ENCODE results near the gene RLBP1. TPM values are rescaled to one million over a fixed set of nuclear protein-coding genes. Genes with fewer than 3 reads are reported as not detected.

Gene RLBP1
- total RNA-seq, 1 donor from 2014 or later: not detected

- peak; percentile 25 for DNase-seq (ENCODE audit: low spot score)
These were observed 42.9 kb downstream of the RLBP1 start for GRCh38 chr15:89178307-89178977.

DNA sequence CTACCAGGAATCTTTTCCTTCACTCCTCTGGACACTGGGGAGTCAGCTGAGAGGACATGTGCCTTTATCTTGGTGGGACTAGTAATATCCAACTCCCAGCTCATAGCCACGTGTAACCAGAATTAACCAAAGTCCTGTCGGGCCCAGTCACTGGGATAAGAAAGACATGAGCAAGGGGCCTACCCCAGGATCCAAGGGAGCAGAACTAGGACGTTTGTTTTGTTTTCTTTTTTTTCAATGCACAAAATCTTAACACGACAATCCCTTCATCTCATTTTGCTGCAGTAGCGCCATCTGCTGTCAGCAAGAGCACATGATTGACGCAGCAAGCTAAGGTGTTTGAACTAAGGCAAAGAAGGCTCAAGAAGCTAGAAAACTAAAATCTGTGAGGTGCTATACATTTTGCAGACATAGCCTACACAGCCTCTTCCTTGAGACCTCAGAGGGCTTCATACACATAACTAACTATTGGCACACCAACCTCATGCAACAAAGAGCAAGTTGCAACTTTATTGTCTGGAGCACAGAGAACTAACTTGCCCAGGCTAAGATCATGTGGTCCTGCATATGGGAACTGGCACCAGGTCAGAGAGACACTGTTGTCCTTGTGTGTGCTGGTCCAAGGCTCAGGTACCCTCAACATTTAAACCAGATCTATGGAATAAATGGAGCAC, 43.6 kb downstream of the RLBP1 start:
- peak; percentile 62 for DNase-seq (ENCODE audit: low spot score)

DNA sequence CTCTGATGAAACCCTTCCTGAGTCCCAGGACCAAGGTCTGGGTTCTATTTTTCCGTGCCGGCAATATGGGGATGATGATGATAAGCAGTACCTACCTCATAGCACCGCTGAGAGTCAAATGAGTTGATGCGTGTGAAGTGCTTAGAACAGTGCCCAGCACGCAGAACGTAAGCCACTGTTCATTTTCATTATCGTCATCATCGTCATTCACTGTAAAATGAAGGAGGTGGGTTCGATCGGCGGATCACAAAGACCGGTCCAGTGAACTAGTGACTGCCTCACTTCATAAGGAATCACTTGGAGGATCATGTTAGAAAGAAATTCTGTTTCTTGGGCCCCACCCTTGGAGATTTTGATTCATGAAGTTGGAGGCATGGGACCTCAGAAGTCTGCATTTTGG, 44.3 kb downstream of the RLBP1 start:
- DNase-seq (ENCODE audit: low spot score): no peak

DNA sequence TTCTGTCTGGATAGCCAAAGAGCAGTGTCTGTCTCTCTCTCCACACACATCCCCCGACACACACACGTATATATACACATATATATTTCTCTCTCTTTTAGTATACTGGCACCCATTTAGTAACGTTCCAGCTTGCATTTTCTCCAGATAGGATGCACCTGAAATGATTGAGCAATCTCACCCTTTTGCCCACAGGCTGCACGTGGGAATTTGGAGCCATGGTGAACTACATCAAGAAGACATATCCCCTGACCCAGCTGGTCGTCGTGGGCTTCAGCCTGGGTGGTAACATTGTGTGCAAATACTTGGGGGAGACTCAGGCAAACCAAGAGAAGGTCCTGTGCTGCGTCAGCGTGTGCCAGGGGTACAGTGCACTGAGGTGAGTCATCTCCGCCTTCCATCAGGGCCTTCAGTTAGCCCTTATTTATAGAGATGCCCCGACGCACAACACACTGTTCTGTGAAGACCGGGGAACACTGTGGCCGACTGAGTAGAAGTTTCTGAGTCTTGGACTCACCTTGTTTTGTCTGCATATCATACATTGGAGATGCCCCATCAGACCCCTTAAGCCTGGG, 45.7 kb downstream of the RLBP1 start:
- DNase-seq (ENCODE audit: low spot score): no peak

DNA sequence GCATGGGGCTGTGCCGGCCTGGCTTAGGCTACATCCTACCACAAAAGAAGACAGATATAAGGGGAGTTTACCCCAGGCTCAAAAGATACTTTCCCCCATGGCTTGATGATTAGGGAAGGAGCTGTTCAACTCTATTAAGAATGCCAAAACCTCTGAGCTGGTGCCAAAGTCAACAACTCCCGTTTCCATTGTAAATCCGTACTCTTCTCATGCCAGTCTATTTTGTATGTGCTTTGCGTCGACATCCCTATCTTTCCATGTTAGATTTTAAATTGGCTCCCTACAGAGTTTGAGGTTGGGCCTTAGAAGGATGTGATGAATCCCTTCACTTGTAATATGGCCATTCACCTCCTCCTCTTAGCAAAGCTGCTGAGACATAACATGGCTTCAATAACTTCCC, 46.9 kb downstream of the RLBP1 start:
- DNase-seq (ENCODE audit: low spot score): no peak

- no peak for DNase-seq (ENCODE audit: low spot score)
These were observed 48.5 kb downstream of the RLBP1 start for GRCh38 chr15:89172921-89173320.

- DNase-seq (ENCODE audit: low spot score): no peak
These were observed 50.0 kb downstream of the RLBP1 start for GRCh38 chr15:89171136-89172072.

GRCh38 chr15:89170364-89170763, 51.0 kb downstream of the RLBP1 start:
- DNase-seq (ENCODE audit: low spot score): no peak

GRCh38 chr15:89168316-89168833, 53.0 kb downstream of the RLBP1 start:
- no peak for DNase-seq (ENCODE audit: low spot score)

GRCh38 chr15:89167267-89168176, 53.9 kb downstream of the RLBP1 start:
- no peak for DNase-seq (ENCODE audit: low spot score)

- DNase-seq (ENCODE audit: low spot score): no peak
These were observed 55.7 kb downstream of the RLBP1 start for GRCh38 chr15:89165677-89166076.

GRCh38 chr15:89164712-89165211, 56.6 kb downstream of the RLBP1 start:
- DNase-seq (ENCODE audit: low spot score): no peak

DNA sequence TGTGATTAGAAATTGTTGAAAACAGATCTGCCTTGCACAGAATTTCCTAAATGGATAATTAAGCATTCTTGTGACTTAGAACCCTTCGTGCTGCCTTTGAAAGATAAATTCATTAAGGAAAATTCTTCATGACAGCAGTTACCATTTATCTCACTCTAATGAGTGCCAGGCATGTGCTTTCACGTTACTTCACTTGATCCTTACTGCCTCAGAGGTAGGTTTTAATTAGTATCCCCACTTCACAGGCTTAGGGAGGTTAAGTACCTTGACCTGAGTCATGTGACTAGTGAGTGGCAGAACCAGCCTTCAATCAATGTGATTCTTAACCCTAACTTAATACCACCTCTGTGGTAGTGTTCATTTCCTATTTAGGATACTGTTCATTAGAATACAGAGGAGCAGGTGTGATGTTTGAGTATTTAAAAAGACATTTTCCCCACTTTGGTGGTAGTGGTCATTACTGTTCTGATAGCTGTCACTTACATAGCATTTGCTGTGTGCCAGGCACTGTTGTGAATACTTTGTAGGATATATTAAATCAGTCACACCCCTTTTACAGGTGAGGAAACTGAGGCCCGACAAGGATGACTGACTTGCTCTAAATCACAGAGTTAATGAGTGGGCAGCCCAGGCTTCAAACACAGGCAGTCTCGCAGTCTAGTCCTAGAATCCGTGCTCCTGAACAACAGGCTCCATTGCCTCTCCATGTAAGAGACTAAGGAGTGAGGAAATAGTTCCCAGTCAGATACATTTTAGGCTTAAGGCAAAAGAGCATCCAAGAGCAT, 57.9 kb downstream of the RLBP1 start:
- no peak for DNase-seq (ENCODE audit: low spot score)

- no peak for DNase-seq (ENCODE audit: low spot score)
These were observed 59.7 kb downstream of the RLBP1 start for GRCh38 chr15:89161666-89162065.

Other genes starting within 250 kb of the RLBP1 start
- gene ABHD2, start 133.1 kb downstream of the RLBP1 start, total RNA-seq: 134 TPM
- gene FANCI, start 22.4 kb upstream of the RLBP1 start, total RNA-seq: 8.2 TPM
- 64.8 TPM for gene POLG, start 113.2 kb upstream of the RLBP1 start, total RNA-seq